ENCODE measurements around the gene SH2D1B.

DNA sequence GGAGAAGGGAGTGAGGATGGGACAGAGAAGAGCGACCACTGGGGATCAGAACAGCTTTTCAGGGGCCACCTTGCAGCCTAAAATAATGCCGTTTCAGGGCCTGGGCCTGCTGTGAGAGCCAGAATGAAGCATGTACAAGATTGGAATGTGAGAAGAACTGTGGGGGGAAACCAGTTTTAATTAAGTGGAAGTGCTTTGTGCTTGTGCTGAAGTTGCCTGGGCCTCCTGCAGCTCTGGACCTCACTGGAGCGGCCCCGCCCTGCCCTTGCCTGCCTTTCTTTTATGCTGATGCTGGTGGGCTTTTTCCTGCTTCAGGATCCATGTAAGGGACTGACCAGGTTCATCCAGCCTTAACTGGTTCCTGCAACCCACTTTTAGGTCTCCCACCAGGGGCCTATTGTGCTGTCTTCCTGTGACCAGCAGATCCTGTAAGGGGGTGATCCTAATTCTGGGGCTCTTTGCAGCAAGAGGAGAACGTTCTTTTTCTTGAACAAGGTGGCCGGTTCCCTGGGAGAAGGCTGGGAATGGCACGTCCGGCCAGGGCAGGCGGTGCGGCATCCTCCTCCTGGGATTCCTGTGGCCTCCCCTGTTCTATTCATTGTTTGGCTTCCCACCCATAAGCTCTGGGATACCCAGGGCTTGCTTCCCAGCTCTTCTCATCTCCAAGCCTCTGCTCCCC, 27.2 kb downstream of the SH2D1B start:
- TF ChIP-seq POLR2A (IDR thresholded peaks at IDR 0.05; ENCODE audit: low read depth, low read length) = no peak
- no peak for TF ChIP-seq TAF1 (IDR thresholded peaks at IDR 0.05; ENCODE audit: low read depth, low read length)

Data from GM12891 (cell line).